ENCODE measurements around the gene SAMSN1. TPM values are rescaled to one million over a fixed set of nuclear protein-coding genes. Genes with fewer than 3 reads are reported as not detected.

The SAMSN1 gene
- total RNA-seq, 2 donors from 2014 or later = 3.8 to 4.8 TPM

GRCh38 chr21:14454016-14455009, 91.8 kb downstream of the SAMSN1 start:
- intact Hi-C loops (cut with DNase I) = no loop called here
- ATAC-seq (no peak), DNase-seq (no peak)

GRCh38 chr21:14453339-14454015, 92.6 kb downstream of the SAMSN1 start:
- ATAC-seq (no peak), DNase-seq (no peak)
- intact Hi-C loops (cut with DNase I) = no loop called here

- ATAC-seq (no peak), DNase-seq (no peak)
- intact Hi-C loops (cut with DNase I) = no loop called here
Measured at GRCh38 chr21:14452727-14453241, 93.3 kb downstream of the SAMSN1 start.

GRCh38 chr21:14452031-14452726, 93.9 kb downstream of the SAMSN1 start:
- DNase-seq (no peak), ATAC-seq (no peak)
- intact Hi-C loops (cut with DNase I) = no loop called here

GRCh38 chr21:14451546-14451945, 94.6 kb downstream of the SAMSN1 start:
- ATAC-seq = no peak
- intact Hi-C loops (cut with DNase I) = no loop called here
- no peak for DNase-seq

GRCh38 chr21:14448784-14449183, 97.3 kb downstream of the SAMSN1 start:
- ATAC-seq = no peak
- intact Hi-C loops (cut with DNase I) = loop anchor here in 1 of 2 donors (10.0 kb wide), 2 partner anchors 194 to 286 kb away; no protein-coding TSS in a partner anchor

GRCh38 chr21:14438211-14438610, 107.9 kb downstream of the SAMSN1 start:
- no peak for ATAC-seq
- no peak for DNase-seq
- intact Hi-C loops (cut with DNase I) = no loop called here

More at GRCh38 chr21:14448784-14449183, 97.3 kb downstream of the SAMSN1 start:
- no peak for DNase-seq

GRCh38 chr21:14435423-14435822, 110.7 kb downstream of the SAMSN1 start:
- DNase-seq = no peak
- intact Hi-C loops (cut with DNase I) = no loop called here
- no peak for ATAC-seq

Other genes with a start within 250 kb of the SAMSN1 start
- gene HSPA13, start 163.2 kb downstream of the SAMSN1 start, total RNA-seq = 10 to 100 TPM; 17.6 to 27.4 TPM